Activated T-helper 1 cell treated with anti-CD3 and anti-CD28 coated beads, Interleukin-2, amount 50 U/mL, for 16 hours (primary cell): ENCODE data around the gene ZNF276.
"Not testable (repeated sequence)": the region's sequence is repeated elsewhere in the genome, so short reads cannot be mapped to it uniquely, and the experiment has no call there.

Experiments
- DNase-seq, 2 donors: peaks; one replicate each; pipeline ENCODE4 v3.0.0-alpha.2; 2020; ENCODE audit warnings: low read depth in 1 of 2, low spot score in 1 of 2

The ZNF276 gene

DNA sequence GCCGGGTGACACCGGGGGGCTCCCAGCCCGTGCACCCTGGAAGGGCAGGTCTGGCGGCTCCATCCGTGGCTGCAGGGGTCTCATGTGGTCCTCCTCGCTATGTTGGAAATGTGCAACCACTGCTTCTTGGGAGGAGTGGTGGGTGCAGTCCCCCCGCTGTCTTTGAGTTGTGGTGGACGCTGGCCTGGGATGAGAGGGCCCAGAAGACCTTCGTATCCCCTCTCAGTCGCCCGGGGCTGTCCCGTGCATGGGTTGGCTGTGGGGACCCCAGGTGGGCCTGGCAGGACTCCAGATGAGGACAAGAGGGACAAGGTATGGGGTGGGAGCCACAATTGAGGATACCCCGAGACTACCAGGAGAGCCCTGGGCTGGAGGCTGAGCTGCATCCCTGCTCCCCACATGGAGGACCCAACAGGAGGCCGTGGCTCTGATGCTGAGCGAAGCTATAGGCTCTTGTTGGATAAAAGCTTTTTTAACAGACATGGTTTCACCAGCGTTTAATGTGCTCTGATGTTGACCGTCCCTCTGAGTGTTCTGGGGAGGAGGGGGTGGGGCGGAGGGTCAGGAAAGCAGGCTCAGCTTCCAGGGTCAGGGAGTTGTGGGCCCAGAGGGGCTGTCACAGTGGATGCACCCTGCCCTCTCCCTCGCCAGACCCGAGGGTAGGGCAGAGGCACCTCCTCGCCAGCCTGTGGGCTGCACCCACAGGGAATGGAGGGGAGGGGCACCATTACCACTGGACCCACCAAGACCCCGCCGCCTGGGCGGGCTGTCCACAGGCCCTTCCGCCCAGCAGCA lies 25.3 kb upstream of the ZNF276 start:
- DNase-seq, result no peak

GRCh38 chr16:89696670-89697128 lies 24.6 kb upstream of the ZNF276 start:
- no peak for DNase-seq

GRCh38 chr16:89697161-89697615 lies 24.1 kb upstream of the ZNF276 start:
- no peak for DNase-seq

DNA sequence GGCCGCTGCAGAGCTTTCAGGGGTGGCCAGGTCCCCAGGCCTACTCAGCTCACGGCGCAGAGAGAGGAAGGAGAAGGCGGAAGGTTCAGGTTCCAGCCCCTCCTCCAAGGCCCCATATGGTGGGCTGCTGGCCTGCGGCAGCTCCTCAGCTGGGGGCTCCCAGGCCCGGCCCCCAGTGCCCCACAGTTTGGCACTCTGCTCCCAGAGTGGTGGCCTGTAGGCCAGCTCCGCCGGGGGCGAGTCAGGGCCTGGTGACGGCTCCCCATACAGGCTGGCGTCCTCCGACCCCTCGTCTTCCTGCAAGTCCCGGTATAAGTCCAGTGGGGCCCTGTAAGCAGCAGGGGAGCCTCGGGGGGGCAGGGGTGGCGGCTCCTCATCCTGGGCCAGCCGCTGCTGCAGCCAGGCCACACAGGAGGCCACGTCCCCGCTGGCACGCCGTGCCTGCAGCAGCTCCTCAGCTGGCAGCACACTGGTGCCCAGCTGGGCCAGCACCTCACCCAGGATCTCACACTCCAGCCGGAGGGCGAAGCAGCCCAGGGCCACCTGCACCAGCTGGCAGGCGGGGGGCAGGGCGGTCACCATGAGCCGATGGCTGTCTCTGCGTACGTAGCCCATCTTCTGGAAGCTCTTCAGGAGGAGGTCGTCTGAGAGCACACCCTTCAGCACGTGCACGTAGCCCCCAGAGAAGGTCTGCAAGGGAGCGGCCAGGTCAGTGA lies 23.6 kb upstream of the ZNF276 start:
- DNase-seq, result no peak

DNA sequence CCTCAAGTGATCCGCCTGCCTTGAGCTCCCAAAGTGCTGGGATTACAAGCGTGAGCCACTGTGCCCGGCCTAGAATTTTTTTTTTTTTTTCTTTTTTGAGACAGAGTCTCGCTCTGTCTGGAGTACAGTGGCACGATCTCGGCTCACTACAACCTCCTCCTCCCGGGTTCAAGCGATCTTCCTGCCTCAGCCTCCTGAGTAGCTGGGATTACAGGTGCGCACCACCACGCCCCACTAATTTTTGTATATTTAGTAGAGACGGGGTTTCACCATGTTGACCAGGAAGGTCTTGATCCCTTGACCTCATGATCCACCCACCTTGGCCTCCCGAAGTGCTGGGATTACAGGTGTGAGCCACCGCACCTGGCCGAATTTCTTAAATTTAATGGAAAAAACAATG lies 22.6 kb upstream of the ZNF276 start:
- not testable (repeated sequence) for DNase-seq

- not testable (repeated sequence) for DNase-seq
These were observed 21.7 kb upstream of the ZNF276 start for GRCh38 chr16:89699629-89700099.

DNA sequence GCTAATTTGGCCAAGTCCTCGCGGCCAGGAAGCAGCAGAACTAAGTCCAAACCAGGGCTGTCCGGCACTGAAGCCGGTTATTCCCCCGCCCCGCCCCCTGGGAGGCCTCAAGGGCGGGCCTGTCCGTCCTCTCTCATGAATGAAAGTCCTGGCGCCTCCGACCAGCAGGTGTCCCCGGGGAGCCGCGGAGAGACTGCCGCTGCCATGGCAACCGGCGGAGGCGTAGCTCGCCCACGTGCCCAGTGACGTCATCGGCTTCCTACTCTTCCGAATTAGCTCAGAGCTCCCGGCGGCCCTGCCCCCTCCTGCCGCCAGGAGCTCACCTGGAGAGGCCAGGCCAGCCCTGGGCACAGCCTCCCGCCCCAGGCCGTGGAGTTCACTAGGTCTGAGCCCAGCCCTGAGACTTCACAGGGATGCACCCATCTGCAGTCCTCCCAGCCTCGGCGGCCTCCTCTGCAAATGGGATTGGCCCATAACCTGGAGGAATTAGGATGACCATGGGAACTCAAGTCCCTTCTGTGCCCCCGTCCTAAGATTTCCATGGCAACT lies 21.2 kb upstream of the ZNF276 start:
- DNase-seq, result peak; percentile 90 to 95

GRCh38 chr16:89700649-89701424 lies 20.5 kb upstream of the ZNF276 start:
- peak in 1 of 2 donors; percentile 29 for DNase-seq

- peak; percentile 95 to 98 for DNase-seq
These were observed 19.6 kb upstream of the ZNF276 start, which contains the start of gene SPATA2L for GRCh38 chr16:89701425-89702406. TSS of gene SPATA2L (minus strand) at chr16:89701705. CDS start at chr16:89701232, 473 bp downstream.

DNA sequence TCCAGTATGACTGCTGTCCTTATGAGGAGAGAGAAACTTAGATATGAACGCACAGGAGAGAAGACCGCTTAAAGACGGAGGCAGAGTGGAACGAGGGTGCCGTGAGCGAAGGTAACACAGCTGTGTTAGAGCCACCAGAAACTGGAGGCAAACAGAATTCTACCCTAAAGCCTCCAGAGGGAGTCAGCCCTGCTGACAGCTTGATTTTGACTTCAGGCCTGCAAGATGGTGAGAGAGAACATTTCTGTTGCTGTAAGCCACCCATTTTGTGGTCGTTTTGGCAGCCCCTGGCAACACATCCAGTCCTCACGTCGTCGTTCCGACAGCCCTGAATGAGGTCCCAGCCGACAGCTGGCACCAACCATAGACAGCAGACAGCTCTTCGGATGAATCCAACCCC lies 17.1 kb upstream of the ZNF276 start:
- DNase-seq, result no peak

DNA sequence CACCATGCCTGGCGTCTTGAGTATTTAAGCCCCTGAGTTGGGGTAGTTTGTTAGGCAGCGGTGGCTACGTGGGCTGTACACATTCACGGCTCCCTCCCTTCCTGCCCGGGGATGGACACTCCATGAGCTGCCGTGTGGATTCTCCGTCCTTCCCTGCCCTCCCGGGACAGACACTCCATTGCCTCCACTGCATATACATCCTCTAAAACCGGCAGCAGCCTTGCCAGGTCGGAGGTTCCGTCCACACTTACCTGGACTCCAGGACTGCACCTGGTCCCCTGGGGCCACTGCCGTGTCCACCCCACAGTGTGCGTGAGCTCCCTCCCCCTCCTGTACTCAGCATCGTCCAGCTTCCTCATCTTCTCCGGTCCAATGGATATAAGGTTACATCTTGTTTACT lies 16.3 kb upstream of the ZNF276 start:
- no peak for DNase-seq

DNA sequence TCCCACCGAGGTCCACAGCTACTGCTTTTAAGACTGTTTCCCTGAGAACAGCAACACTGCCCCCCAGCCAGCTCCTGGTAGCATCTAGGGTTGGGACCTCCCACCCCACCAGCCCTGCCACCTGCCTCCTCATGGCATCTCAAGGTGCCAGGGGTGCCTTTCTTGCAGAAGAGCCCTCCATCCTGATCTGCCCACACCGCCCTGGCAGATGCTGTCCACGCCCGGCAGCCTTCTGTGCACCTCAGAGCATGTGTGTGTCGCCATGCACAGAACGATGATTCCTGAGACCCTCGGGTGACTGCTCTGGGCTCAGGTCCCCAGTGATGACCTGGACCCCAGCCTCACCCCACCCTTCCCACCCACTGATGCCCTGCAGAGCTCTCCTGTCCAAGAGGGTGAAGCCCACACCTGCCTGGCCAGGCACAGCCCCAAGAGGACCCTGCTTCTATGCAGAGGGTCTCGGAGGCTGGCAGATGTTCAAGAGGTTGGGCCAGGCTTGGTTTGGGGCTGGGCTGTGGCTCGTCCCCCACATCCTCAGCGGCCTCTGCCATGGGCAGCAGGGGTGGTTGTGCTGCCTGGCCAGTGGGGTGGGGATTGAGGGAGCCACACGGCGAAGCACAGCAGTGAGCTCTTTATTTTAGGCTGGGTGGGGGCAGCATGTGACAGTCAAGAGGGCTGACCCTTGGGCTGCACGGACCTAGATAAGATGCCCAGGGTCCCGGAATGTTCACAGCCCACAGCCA lies 14.6 kb upstream of the ZNF276 start:
- DNase-seq, result no peak

- no peak for DNase-seq
These were observed 13.6 kb upstream of the ZNF276 start for GRCh38 chr16:89707695-89708094.

GRCh38 chr16:89708481-89708931 lies 12.8 kb upstream of the ZNF276 start:
- DNase-seq, result no peak

DNA sequence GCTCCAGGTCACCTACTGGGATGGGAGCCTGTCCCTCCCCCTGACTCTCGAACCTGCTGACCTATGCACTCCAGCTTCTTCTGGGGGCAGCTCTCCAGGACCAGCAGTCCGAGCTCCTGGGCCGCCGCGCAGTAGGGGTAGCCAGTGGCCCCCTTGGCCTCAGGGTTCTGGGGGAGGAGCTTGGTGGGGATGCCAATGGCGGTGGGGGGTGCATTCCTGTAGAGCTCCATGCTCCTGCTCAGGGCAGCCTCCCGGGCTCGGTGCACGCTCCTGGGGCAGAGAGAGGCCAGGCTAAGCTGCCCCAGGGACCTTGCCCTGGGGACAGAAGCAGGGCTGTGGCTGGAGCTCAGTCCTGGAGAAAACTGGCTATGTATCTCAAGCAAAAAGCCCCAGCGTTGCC lies 12.2 kb upstream of the ZNF276 start:
- no peak for DNase-seq

DNA sequence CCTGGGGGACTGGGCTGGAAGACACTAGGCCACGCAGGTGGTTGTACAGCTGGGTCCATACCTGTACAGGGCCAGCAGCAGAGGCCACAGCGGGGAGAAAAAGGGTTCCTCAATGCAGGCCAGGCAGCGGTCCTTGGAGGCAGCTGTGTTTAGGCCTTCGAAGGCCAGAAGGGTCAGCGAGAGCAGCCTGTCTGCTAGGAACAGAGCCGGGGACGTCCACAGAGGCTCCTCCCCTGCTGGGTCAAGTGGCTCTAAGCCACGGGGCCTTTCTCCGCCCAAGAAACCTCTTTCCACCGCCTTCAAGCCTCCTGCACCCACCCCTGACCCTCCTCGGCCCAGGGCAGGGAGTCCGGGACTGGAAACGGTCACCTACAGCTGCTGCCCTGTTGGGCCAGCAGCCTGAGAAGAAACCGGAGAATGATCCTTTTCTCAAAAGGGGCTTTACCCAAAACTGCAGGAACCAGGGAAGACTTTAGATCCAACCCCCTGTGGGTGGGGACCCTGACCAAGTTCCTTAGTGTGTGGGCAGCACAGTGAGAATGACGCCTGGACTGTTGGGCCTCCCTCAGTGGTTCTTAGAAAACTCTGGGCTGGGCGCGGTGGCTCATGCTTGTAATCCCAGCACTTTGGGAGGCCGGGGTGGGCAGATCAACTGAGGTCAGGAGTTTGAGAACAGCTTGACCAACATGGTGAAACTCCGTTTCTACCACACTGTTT lies 11.5 kb upstream of the ZNF276 start:
- no peak for DNase-seq

DNA sequence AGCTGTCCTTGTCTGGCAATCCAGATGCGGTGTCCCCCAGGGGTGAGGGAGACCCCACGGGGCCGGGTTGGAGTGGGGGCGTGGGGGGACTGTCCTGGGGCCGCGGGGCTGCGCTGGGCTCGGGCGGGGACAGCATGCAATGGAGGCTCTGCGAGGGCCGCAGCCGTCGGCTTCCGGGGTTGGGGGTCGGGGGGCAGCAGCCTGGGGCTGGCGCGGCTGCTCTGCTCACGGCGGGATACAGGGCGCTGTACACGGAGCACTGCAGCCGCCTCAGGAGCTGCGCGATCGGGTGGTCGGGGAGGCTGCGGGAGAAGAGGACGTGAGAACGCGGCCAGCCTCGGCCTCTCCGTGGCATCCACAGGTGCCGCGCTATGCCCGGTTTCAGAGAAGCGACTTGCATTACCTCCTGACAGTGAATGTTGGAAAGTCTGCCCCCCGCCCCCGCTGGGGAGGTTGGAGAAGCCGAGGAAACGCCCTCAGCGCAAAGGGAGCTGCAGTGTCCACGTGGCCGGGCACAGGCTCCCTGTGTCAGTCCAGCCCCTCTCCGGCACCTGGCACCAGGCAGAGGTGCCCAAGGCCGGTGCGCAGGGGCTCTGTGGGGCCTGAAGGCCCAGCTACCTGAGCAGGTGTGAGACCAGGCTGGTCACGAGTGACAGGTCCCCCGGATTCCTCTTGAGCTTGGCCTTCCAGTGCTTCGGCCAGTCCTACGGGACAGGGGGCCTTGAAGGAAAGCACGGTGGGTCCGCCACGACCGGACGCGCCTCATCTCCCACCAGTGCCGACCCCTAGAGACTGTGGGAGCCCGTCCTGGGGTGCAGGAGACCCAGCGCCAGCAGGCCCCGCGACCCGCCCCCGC lies 10.4 kb upstream of the ZNF276 start:
- no peak for DNase-seq
